Naive B cell (primary cell): Measurements from ENCODE around the gene FBXO3. TPM values are rescaled to one million over a fixed set of nuclear protein-coding genes. Genes with fewer than 3 reads are reported as not detected.

ENCODE experiments used
- ATAC-seq, 2 donors: fragments of 150-1000 bp; cut with Tn5 transposase; 2 replicates each; pipeline ENCODE4 v1.10.0; 2021; ENCODE audit warnings: low read depth in 2 of 2, mild to moderate bottlenecking in 2 of 2, moderate library complexity in 2 of 2
- DNase-seq: peaks from one replicate; pipeline ENCODE4 v3.0.0; 2022
- H3K27ac Mint-ChIP-seq, 6 donors: one replicate each; pipeline ENCODE4 v1.8.0; 2020 to 2022; ENCODE audit warnings: mild to moderate bottlenecking in 6 of 6, mixed read lengths in 6 of 6, moderate library complexity in 5 of 6, inconsistent platforms in 2 of 6
- H3K27me3 Mint-ChIP-seq, 3 donors: one replicate each; pipeline ENCODE4 v1.8.0; 2021 to 2022; ENCODE audit warnings: mixed read lengths in 3 of 3, mild to moderate bottlenecking in 1 of 3
- H3K36me3 Mint-ChIP-seq, 2 donors: one replicate each; pipeline ENCODE4 v1.8.0; 2020 to 2022; ENCODE audit warnings: mixed read lengths in 2 of 2, inconsistent platforms in 1 of 2, mild to moderate bottlenecking in 1 of 2
- H3K4me1 Mint-ChIP-seq, 3 donors: one replicate each; pipeline ENCODE4 v1.8.0; 2020 to 2022; ENCODE audit warnings: mixed read lengths in 3 of 3, inconsistent platforms in 1 of 3, mild to moderate bottlenecking in 1 of 3, moderate library complexity in 1 of 3
- H3K4me3 Mint-ChIP-seq, 8 donors: one replicate each; pipeline ENCODE4 v1.8.0; 2020 to 2022; ENCODE audit warnings: mild to moderate bottlenecking in 8 of 8, mixed read lengths in 8 of 8, moderate library complexity in 8 of 8, inconsistent platforms in 2 of 8
- H3K9me3 Mint-ChIP-seq, 7 donors: one replicate each; pipeline ENCODE4 v1.8.0; 2020 to 2022; ENCODE audit warnings: mixed read lengths in 7 of 7, mild to moderate bottlenecking in 5 of 7, inconsistent platforms in 2 of 7, moderate library complexity in 1 of 7
- polyA plus RNA-seq, 6 donors: library from polyadenylated mRNA; unstranded; fragments of 300-500 nt; fragmentation: Illumina TruSeq; gene quantifications; one replicate each; pipeline ENCODE4 v1.2.3, GENCODE V29; 2021; ENCODE audit warnings: low read depth in 6 of 6

The FBXO3 gene
- polyA plus RNA-seq, 6 donors from 2014 or later: 19.5 to 32.7 (median 28.6) TPM

DNA sequence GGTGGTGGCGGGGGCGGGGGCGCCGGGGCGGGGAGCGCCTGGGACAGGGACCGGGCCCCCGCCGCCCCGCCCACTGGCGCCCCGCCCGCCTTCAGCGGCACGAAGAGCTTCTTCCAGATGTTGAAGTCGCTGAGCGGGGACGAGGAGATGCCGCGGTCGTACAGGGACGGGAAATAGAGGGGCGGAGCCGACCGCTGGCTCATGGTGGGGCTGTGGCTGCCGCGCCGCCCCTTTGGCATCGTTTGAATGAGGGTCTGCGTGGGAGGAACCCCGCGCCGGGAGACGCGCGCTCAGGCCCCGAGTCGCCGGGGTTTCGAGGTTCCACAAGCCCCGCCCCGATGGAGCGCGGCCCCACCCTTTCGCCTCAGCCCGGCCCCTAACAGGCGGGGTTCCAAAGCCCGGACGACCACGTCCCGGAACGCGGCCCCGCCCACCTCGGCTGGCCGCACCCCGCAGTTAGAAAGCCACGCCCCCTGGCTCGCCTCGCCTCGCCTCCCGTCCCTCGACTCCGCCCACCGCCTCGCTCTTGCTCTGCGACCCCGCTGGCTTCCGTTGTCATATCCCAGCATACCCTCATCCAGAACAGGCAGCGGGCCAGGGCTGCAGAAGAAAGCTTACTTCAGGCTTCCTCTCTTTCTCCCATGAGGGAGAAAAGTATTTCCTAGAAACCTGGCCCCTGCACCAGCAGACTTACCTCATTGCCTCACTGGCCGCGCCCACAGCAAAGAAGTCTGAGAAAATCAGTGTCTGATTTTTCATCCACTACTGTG is 73.6 kb downstream of the FBXO3 start, which contains the start of gene C11orf91:
Gene C11orf91 (minus strand): TSS at position 325 of the 770 bp plus-strand sequence. CDS start 86 bp downstream, at position 239.
- Mint-ChIP-seq H3K4me1 (peaks cover 17 to 23% (median 18%) of the 10 kb centered on the region in 3 donors), H3K36me3 (no peaks in the 10 kb centered on the region)

DNA sequence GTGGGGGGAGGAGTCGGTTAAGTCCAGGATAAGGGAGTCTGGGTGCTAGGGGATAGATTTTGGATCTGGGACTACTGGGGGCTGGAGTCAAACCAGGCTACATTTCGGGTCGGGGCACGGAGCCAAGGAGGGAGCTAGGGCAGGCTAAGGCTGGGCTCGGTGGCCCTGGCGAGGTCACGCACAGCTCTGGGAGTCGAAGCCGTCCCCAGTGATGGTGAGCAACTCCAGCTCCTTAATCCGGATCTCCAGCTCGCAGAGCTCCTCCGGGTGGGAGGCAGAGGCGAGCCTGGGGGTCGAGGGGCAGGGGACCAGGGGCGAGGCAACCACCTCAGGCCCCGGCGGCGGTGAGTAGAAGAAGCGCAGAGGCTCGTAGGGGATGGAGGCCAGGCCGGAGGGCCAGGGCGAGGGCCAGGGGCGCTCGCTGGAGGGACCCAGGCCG is 74.2 kb downstream of the FBXO3 start:
- H3K4me3 Mint-ChIP-seq: peak overlapping the region; percentile 72 to 95 (median 84)
- no peaks in the 10 kb centered on the region for H3K36me3 Mint-ChIP-seq
- H3K27me3 Mint-ChIP-seq: peaks cover 8 to 18% (median 9%) of the 10 kb centered on the region in 3 donors
- DNase-seq (peak; percentile 6), ATAC-seq (no peak)
- peaks cover 17 to 23% (median 18%) of the 10 kb centered on the region in 3 donors for H3K4me1 Mint-ChIP-seq
- H3K9me3 Mint-ChIP-seq: no peaks in the 10 kb centered on the region
- peak overlapping the region in 1 of 6 donors; percentile 8 for H3K27ac Mint-ChIP-seq

More for the DNA sequence above, 73.6 kb downstream of the FBXO3 start, which contains the start of gene C11orf91:
- DNase-seq (peak; percentile 96), ATAC-seq (peak; percentile 89 to 90)
- Mint-ChIP-seq H3K27ac (peak within 1 kb of the TSS in 5 of 6 donors; percentile 16 to 68 (median 52)), H3K27me3 (peaks cover 8 to 18% (median 9%) of the 10 kb centered on the region in 3 donors), H3K9me3 (no peaks in the 10 kb centered on the region), H3K4me3 (peak within 1 kb of the TSS; percentile 72 to 97 (median 94))

DNA sequence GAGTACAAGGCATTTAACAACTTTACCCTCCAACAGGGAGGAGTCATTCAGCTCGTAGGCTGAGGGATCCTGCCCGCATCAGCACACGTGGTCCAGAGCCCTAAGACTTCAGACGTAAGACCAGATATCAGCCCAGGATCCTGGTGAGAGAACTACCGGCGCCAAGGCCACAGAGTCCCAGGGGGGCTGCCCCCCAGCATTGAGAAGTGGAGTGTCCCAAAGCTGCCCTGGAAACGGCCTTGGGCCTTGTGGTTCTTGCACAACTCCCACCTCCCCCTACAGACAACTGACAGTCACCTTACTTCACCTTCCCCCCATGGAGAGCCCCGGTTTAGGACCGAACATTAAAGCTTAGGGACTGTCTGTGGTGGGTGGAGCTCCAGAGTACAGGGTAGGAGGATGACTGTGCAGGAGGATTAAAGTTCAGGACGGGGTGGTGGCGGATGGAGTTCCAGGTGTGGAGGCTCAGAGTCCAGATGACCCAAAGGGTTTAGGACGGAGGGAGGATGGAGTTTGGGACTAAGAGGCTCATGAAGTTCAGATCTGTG is 74.7 kb downstream of the FBXO3 start:
- Mint-ChIP-seq H3K27ac (peak overlapping the region in 2 of 6 donors; percentile 8 to 25), H3K4me3 (peak overlapping the region; percentile 70 to 95 (median 84)), H3K36me3 (no peaks in the 10 kb centered on the region), H3K27me3 (peaks cover 8 to 18% (median 9%) of the 10 kb centered on the region in 3 donors), H3K4me1 (peaks cover 17 to 23% (median 18%) of the 10 kb centered on the region in 3 donors), H3K9me3 (no peaks in the 10 kb centered on the region)
- DNase-seq: no peak
- no peak for ATAC-seq

DNA sequence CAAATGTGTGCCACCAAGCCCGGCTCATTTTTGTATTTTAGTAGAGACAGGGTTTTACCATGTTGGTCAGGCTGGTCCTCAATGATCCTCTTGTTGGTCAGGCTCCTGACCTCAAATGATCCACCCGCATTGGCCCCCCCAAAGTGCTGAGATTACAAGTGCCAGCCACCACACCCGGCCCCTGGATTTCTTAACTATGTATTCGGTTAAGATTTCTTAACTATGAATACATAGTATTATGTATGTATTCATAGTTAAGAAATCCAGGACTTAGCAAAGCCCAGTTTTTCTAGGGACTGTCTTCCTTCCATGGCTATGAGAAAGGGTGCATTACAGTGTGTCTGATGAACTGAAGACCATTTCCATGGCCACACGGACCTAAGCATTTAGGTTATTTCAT is 75.4 kb downstream of the FBXO3 start:
- peaks cover 8 to 18% (median 9%) of the 10 kb centered on the region in 3 donors for H3K27me3 Mint-ChIP-seq
- peak overlapping the region in 2 of 8 donors; percentile 45 to 69 for H3K4me3 Mint-ChIP-seq
- H3K4me1 Mint-ChIP-seq: peaks cover 17 to 23% (median 18%) of the 10 kb centered on the region in 3 donors
- H3K9me3 Mint-ChIP-seq: no peaks in the 10 kb centered on the region
- ATAC-seq (no peak), DNase-seq (no peak)
- no peaks in the 10 kb centered on the region for H3K36me3 Mint-ChIP-seq
- no peak overlapping the region for H3K27ac Mint-ChIP-seq

DNA sequence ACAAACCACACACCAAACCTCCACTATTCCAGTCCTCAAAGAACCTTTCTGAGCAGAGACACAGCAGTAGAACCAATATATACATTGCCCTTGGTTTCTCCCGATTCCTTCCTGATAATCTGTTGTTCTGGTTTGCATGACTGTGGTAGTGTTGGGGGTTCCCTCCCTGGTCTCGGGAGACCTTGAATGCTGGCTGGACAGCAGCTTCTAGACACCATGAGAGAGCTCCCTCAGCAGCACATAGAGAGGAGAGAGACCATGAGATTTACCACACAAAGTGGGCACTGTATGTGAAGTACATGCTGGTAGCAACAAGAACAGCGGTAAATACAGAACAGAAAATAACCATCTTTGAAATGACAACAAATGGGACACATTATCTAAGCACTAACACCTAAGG is 76.3 kb downstream of the FBXO3 start:
- no peak for DNase-seq
- Mint-ChIP-seq H3K27ac (no peak overlapping the region), H3K4me1 (peaks cover 17 to 23% (median 18%) of the 10 kb centered on the region in 3 donors), H3K36me3 (no peaks in the 10 kb centered on the region), H3K4me3 (peak overlapping the region in 1 of 8 donors; percentile 19), H3K27me3 (peaks cover 16 to 20% (median 18%) of the 10 kb centered on the region in 3 donors), H3K9me3 (no peaks in the 10 kb centered on the region)
- no peak for ATAC-seq

DNA sequence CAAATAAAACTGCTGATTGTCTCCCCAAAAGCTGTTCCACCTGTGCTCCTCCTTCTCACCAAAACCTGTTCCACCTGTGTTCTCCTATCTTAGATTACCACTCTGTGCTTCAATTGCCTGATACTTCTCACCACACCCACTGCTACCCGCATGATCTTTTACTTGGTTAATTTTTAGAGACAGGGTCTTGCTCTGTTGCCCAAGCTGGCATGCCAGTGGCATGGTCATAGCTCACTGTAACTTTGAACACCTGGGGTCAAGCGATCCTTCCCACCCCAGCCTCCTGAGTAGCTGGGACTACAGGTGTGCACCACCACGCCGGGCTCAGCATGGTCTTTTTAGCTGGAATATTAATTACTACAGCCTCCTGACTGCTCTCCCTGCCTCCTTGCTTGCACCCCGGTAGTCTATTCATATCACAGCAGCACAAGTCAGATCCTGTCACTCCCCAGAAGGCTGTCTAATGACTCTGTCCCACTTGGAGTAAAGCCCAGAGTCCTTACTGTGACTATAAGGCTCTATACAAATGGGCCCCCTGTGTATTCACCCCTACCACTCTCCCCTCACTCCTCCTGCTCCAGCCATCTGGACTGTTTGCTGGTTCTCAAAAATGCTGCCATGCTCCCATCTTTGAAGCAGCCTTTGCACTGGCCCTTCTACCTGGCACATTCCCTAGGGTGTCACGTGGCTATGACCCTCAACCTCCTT is 77.2 kb downstream of the FBXO3 start:
- no peak for ATAC-seq
- H3K4me3 Mint-ChIP-seq: no peak overlapping the region
- DNase-seq: no peak
- peaks cover 17 to 23% (median 18%) of the 10 kb centered on the region in 3 donors for H3K4me1 Mint-ChIP-seq
- no peaks in the 10 kb centered on the region for H3K9me3 Mint-ChIP-seq
- H3K36me3 Mint-ChIP-seq: no peaks in the 10 kb centered on the region
- H3K27me3 Mint-ChIP-seq: peaks cover 19 to 26% (median 21%) of the 10 kb centered on the region in 3 donors
- H3K27ac Mint-ChIP-seq: peak overlapping the region in 2 of 6 donors; percentile 1 to 2

DNA sequence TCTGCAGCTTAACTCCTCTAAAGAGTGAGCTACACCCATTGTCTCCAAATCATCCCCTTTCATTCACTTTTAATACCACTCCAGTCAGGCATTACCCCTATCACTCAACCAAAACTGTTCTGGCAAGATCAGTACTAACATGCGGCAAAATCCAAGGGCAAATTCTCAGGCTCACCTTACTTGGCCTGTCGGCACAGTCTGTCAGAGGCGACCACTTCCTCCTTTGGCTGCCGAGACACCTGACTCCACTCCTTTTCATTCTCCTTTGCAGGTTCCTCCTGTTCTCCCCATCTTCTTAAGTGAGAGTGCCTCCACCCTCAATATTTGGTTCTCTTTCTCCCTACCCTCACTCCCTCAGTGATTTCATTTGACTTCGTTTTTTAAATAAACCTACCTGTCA is 77.9 kb downstream of the FBXO3 start:
- Mint-ChIP-seq H3K4me1 (peaks cover 16 to 22% (median 17%) of the 10 kb centered on the region in 3 donors), H3K27me3 (peaks cover 21 to 33% (median 21%) of the 10 kb centered on the region in 3 donors), H3K9me3 (no peaks in the 10 kb centered on the region), H3K36me3 (no peaks in the 10 kb centered on the region), H3K4me3 (no peak overlapping the region), H3K27ac (no peak overlapping the region)
- ATAC-seq (no peak), DNase-seq (no peak)

DNA sequence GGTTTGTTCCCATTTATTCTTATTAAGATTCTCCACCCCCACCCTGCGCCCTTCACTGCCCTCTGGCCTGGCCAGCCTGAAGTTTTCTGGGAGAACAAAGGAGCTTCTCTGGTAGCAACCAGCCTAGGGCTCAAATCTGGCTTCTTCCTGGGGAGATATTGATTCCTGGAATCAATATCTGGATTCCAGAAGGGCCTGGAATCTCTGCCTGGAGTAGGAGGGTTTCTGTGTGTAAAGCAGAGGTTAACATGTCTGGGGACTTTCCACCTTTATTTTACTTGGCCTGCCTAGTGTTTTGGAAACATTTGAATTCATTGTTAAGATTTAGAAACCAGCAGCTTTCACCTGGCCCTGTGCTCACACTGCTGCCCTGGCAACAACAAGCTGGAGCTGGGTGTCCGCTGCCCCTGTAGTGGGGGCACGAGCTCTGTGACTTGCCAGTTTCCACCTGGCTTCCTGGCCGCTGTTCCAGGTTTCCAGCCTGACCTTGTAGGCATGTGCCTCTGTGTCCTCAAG is 79.2 kb downstream of the FBXO3 start:
- no peak overlapping the region for H3K4me3 Mint-ChIP-seq
- H3K27me3 Mint-ChIP-seq: peaks cover 21 to 41% (median 29%) of the 10 kb centered on the region in 3 donors
- no peaks in the 10 kb centered on the region for H3K36me3 Mint-ChIP-seq
- H3K4me1 Mint-ChIP-seq: peaks cover 9 to 16% (median 10%) of the 10 kb centered on the region in 3 donors
- H3K27ac Mint-ChIP-seq: no peak overlapping the region
- no peak for ATAC-seq
- no peaks in the 10 kb centered on the region for H3K9me3 Mint-ChIP-seq
- no peak for DNase-seq

DNA sequence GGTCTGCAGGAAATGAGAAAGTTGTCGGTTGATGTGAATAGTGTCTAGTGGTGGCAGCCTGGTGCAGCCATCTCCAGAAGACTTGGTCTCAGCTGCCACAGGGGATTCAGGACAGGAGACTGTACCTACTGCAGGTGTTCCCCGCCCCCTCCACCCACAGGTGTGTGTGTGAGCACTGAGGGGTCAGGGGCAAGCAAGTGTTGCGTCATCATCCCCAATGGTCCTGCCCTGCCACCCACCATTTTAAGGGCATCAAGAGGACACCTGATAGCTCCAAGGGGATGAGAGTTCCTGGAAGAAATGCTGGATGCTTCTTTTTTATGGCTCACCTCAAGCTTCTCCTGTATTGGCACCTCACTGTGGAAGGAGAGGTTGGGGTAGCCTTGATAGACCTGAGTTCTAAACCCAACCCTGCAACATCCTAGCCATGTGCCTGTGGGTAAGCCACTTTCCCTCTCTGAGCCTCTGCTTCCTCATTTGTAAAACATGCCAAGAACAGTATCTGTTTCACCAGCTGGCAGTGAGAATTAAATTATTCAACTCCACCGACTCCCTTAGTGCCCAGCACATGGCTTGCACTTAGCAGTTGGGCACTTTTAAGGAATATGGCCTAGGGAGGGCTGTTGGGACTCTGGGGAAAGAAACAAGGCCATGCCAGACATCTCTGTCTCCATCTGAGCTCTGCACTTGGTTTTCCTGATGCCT is 79.8 kb downstream of the FBXO3 start:
- H3K27me3 Mint-ChIP-seq: peaks cover 25 to 41% (median 31%) of the 10 kb centered on the region in 3 donors
- H3K4me3 Mint-ChIP-seq: no peak overlapping the region
- no peaks in the 10 kb centered on the region for H3K9me3 Mint-ChIP-seq
- H3K4me1 Mint-ChIP-seq: peaks cover 5 to 10% (median 10%) of the 10 kb centered on the region in 3 donors
- no peak overlapping the region for H3K27ac Mint-ChIP-seq
- H3K36me3 Mint-ChIP-seq: no peaks in the 10 kb centered on the region
- ATAC-seq (no peak), DNase-seq (no peak)

DNA sequence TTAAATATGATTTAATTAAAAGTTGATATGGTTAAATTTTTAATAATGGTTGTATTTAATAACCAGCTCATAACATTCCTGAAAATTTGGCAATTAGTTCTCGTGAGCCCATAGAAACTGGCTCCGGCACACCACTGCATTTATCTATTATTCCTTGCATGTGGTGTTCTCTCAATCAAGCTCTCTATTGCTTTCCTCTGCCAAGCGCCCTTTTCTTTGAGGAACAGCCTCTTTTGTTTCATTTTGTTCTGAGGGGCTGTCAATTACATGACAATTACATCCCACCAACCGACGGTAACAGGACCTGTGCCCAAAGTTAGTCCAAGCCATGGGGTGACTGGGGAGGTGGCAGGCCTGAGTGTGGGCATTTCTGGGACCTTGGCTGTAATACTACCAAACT is 81.8 kb downstream of the FBXO3 start:
- peaks cover 5 to 10% (median 8%) of the 10 kb centered on the region in 3 donors for H3K4me1 Mint-ChIP-seq

DNA sequence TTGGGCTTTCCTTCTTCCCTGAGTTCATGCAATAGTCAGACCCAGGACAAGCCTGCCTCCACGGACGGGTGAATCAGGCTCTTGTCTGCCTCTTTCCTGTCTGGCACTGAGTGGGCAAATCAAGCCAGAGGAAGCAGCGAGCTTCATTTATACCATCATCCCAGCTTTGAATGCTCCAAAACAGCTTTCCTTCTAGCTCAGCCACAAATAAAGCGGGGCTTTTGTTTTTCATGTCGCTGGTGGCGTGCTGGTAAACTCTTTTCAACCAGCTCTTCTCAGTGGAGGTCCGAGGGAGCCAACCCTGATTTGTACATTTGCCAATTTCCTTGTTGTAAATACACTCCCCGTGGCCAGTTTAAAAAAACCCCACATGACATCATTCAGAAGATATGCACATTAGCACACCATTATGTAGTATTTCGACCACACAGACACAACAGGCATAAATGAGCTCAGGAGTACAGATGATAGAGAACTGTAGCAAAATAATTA is 82.3 kb downstream of the FBXO3 start:
- H3K9me3 Mint-ChIP-seq: peaks cover 0 to 9% (median 4%) of the 10 kb centered on the region in 7 donors
- no peak overlapping the region for H3K4me3 Mint-ChIP-seq
- no peak overlapping the region for H3K27ac Mint-ChIP-seq
- H3K4me1 Mint-ChIP-seq: peaks cover 5 to 10% (median 8%) of the 10 kb centered on the region in 3 donors
- H3K36me3 Mint-ChIP-seq: peaks cover 0 to 4% of the 10 kb centered on the region in 2 donors
- ATAC-seq (no peak), DNase-seq (no peak)
- peaks cover 32 to 43% (median 34%) of the 10 kb centered on the region in 3 donors for H3K27me3 Mint-ChIP-seq

More for the DNA sequence above, 81.8 kb downstream of the FBXO3 start:
- peaks cover 32 to 45% (median 37%) of the 10 kb centered on the region in 3 donors for H3K27me3 Mint-ChIP-seq
- H3K36me3 Mint-ChIP-seq: peaks cover 0 to under 1% of the 10 kb centered on the region in 2 donors
- no peak for ATAC-seq
- no peak overlapping the region for H3K27ac Mint-ChIP-seq
- peaks cover 0 to 4% (median under 1%) of the 10 kb centered on the region in 7 donors for H3K9me3 Mint-ChIP-seq
- DNase-seq: no peak
- H3K4me3 Mint-ChIP-seq: no peak overlapping the region
